SK-N-MC (cell line): Measurements from ENCODE around the gene EVX2.

Source experiments
- EZH2 ChIP-seq: fragments of 200-600 bp; sonication (generic); IDR thresholded peaks from one replicate; pipeline ENCODE4 v1.6.1; 2017; ENCODE audit warnings: antibody characterized with exemption
- POLR2AphosphoS5 ChIP-seq: IDR thresholded peaks from 2 replicates; pipeline ENCODE4 v1.6.1; 2012; ENCODE audit warnings: mild to moderate bottlenecking, low read depth, low read length, borderline replicate concordance

- no peak for TF ChIP-seq EZH2
- TF ChIP-seq POLR2AphosphoS5, result no peak
Observed at GRCh38 chr2:176123411-176124109, 39.8 kb upstream of the EVX2 start.
